GM18867 (cell line): Measurements from ENCODE around the gene CRIM1.

Experiments used
- ATAC-seq: cut with Tn5 transposase; IDR thresholded peaks from one replicate; pipeline ENCODE4 v1.9.1; 2021; ENCODE audit warnings: mild to moderate bottlenecking, moderate library complexity; ENCODE audit not compliant: unreplicated experiment

The CRIM1 gene

GRCh38 chr2:36452260-36452659 lies 96.7 kb downstream of the CRIM1 start:
- no peak for ATAC-seq

- ATAC-seq = no peak
Measured at GRCh38 chr2:36453652-36454051, 98.1 kb downstream of the CRIM1 start.

- no peak for ATAC-seq
Measured at GRCh38 chr2:36455011-36455410, 99.4 kb downstream of the CRIM1 start.

GRCh38 chr2:36455788-36456187 lies 100.2 kb downstream of the CRIM1 start:
- ATAC-seq = no peak

DNA sequence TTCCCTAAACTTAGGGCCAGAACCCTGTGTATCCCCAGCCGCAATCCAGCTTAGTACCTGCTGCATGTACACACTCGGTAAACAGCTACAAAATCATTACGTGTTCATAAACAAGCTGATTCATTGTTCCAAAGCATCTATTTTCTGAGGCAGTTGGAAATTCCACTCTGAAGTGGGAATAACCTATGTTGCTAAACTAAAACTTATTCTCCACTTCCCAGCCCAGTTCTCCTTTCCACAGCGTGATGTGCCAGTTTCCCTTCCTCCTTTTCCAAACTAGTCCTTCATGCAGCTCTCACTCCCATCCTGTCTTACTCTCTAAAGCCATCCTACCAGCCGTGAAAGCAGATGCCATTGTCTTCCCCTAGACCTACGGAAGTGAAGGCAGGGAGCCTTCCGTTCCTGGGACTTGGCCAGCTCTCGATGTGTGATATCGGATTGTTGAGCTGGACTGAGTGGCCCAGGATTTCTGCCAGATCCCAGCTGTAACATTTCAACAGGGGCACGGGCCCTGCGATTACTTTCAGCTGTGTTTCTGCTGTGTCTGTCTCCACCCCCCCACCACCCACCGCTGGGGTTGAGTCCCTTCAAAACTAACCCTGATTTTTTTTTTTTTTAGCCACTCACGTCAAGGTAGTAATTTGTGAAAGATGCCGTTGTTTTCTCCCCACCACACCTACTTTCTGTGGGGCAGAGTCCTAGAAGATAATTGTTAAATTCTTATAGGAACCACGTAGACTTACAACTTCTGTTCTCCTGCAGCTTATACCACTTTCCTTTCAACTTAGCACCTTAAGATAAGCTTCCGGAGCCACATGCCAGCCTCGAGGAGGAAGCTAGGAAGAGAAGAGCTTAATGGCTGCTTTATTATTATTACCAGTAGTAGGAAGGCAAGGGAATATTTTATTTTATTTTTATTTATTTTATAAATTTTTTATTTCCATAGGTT lies 100.9 kb downstream of the CRIM1 start:
- ATAC-seq = no peak

GRCh38 chr2:36458106-36458505 lies 102.5 kb downstream of the CRIM1 start:
- no peak for ATAC-seq

GRCh38 chr2:36459725-36460137 lies 104.2 kb downstream of the CRIM1 start:
- ATAC-seq = no peak

- ATAC-seq = peak; percentile 59
Measured at GRCh38 chr2:36461039-36461681, 105.6 kb downstream of the CRIM1 start.

DNA sequence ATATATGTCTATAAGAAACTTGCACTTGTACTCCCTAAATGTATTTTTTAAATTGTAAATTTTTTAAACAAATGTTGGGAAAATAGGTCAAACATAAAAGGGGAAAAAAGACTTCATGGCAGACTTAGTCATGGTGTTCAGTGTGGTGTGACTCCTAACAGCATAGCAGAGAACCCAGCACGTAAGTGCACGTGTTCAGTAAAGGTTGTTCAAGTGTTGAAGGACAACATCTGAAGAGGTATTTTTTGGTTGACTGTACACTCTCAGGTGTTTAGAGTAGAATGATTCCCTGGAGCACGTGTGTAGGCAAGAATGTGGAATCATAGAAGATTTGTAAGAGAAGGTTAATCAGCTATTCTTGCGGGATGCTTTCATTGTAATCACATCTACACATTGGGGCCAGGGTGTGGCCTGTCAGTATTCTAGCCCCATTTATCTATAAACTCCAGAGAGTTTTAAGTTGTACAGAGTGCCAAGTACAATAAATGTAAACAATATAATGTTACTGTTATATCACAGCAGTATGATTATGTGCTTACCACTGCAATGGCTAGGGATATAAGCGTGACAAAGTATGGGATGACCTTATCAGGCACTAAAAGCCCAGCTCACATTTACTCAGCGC lies 106.8 kb downstream of the CRIM1 start:
- no peak for ATAC-seq

DNA sequence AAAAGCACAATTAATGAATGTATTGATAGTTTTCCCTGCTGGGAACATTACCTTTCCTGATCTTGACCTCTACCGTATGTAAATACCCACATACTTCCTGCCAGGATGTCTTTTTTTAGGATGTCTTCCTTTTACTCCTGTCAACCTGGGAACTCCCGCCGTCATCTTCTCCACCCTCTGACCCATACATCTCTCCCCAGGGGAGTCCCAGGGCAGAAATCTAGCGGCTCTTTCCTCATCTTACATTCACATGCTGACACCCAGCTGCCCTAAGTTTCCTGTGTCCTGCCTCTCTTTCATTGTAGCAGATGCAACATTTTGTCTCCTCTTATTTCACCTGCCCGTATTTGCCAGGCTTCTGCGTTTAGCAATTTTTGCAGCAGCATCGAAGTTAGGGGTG lies 107.8 kb downstream of the CRIM1 start:
- ATAC-seq = no peak

GRCh38 chr2:36464006-36464721 lies 108.6 kb downstream of the CRIM1 start:
- ATAC-seq = no peak

GRCh38 chr2:36466135-36466534 lies 110.6 kb downstream of the CRIM1 start:
- ATAC-seq = peak; percentile 38

GRCh38 chr2:36468463-36469105 lies 113.0 kb downstream of the CRIM1 start:
- no peak for ATAC-seq

GRCh38 chr2:36469106-36469477 lies 113.5 kb downstream of the CRIM1 start:
- ATAC-seq = no peak

GRCh38 chr2:36469710-36470109 lies 114.1 kb downstream of the CRIM1 start:
- no peak for ATAC-seq

GRCh38 chr2:36473230-36473629 lies 117.7 kb downstream of the CRIM1 start:
- no peak for ATAC-seq

GRCh38 chr2:36476411-36476810 lies 120.8 kb downstream of the CRIM1 start:
- no peak for ATAC-seq

DNA sequence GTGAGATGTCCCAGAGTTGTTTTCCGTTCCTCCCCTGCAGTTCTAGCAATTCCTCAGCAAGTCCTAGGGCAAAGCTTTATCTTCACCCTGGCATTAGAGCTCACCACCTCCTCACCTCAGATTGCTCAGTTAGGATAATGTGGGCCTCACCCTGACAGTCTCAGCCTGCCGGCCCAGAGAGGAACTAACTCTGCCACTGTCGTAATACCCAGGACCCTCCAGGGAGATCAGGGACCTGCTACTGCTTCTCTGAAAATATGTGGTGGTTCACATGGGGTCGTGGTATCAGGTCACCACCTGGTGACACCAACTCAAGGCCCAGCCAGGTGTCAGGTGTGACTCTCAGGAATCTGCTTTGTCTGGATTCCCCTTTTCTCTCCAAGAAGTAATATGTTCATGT lies 121.7 kb downstream of the CRIM1 start:
- no peak for ATAC-seq

DNA sequence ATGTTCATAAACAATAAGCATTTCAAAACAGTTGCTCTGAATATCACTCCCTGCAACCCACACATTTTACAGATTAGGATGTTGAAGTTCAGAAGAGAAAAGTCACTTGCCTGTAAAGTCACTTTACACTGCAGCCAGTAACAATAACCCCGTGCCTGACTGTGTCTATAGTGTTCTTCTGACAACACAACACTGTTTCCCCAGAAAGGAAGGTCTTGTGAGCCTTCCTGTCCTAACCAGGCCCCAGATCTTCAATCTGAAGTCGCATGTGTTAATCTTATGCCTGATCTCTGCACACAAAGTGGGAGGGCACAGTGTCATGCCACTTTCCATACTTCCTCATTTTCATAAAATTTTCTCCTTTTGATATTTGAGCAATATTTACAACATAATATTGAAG lies 122.2 kb downstream of the CRIM1 start:
- no peak for ATAC-seq

GRCh38 chr2:36478332-36478738 lies 122.8 kb downstream of the CRIM1 start:
- ATAC-seq = no peak

DNA sequence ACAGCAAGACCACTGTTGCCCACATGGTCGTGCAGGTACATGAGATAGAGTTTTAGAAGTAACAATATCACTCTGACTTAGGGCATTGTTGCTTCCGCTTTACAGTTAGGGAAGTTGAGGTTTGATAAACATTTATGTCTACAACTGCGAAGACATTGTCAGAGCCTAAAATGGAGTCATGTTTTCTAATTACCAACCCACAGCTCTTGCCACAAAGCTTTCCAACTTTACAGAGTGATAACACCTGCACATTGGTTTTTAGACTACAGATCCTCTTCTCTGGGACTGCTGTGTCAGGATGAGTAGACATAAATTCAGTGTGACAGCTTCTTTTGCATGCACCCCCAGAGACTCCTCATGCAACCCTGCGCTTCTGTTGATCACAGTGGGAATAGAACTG lies 123.4 kb downstream of the CRIM1 start:
- no peak for ATAC-seq
